Activated CD4-positive, alpha-beta T cell treated with anti-CD3 and anti-CD28 coated beads for 24 hours (primary cell): ENCODE results near the gene HS6ST1.

Experiments
- DNase-seq, 2 donors: peaks; one replicate each; pipeline ENCODE4 v3.0.0-alpha.2; 2020; ENCODE audit warnings: low read depth in 2 of 2

HS6ST1 gene

GRCh38 chr2:128347701-128348539 is 29.3 kb upstream of the HS6ST1 start:
- DNase-seq, result no peak

GRCh38 chr2:128347171-128347558 is 28.5 kb upstream of the HS6ST1 start:
- DNase-seq, result no peak

GRCh38 chr2:128346291-128347170 is 27.9 kb upstream of the HS6ST1 start:
- DNase-seq, result no peak

- DNase-seq, result no peak
Observed at GRCh38 chr2:128345436-128346165, 26.9 kb upstream of the HS6ST1 start.

- DNase-seq, result no peak
Observed at GRCh38 chr2:128344101-128344500, 25.4 kb upstream of the HS6ST1 start.

GRCh38 chr2:128343459-128343858 is 24.8 kb upstream of the HS6ST1 start:
- DNase-seq, result no peak

- DNase-seq, result no peak
Observed at GRCh38 chr2:128342550-128342949, 23.9 kb upstream of the HS6ST1 start.

- DNase-seq, result no peak
Observed at GRCh38 chr2:128341621-128342020, 23.0 kb upstream of the HS6ST1 start.

- no peak for DNase-seq
Observed at GRCh38 chr2:128332091-128332634, 13.5 kb upstream of the HS6ST1 start.

- DNase-seq, result no peak
Observed at GRCh38 chr2:128330583-128330982, 11.9 kb upstream of the HS6ST1 start.

GRCh38 chr2:128329607-128330006 is 10.9 kb upstream of the HS6ST1 start:
- DNase-seq, result no peak

GRCh38 chr2:128327180-128327964 is 8.7 kb upstream of the HS6ST1 start:
- no peak for DNase-seq

- DNase-seq, result no peak
Observed at GRCh38 chr2:128326346-128326745, 7.7 kb upstream of the HS6ST1 start.

GRCh38 chr2:128325611-128326181 is 7.0 kb upstream of the HS6ST1 start:
- DNase-seq, result no peak

GRCh38 chr2:128324897-128325410 is 6.3 kb upstream of the HS6ST1 start:
- DNase-seq, result no peak

GRCh38 chr2:128324008-128324896 is 5.6 kb upstream of the HS6ST1 start:
- DNase-seq, result no peak

GRCh38 chr2:128323555-128323931 is 4.9 kb upstream of the HS6ST1 start:
- no peak for DNase-seq

GRCh38 chr2:128322715-128323554 is 4.3 kb upstream of the HS6ST1 start:
- DNase-seq, result no peak
